ENCODE measurements around the gene LENG1.

The LENG1 gene

GRCh38 chr19:54164369-54165068, 5.0 kb upstream of the LENG1 start (continued):
- TF ChIP-seq GLI4 (tag by site-specific recombination; IDR thresholded peaks at IDR 0.05) (no peak), HOXA7 (CRISPR knock-in tag; IDR thresholded peaks at IDR 0.05; ENCODE audit: borderline replicate concordance) (no peak), MZF1 (tag by site-specific recombination; IDR thresholded peaks at IDR 0.05; ENCODE audit: borderline replicate concordance) (no peak)

DNA sequence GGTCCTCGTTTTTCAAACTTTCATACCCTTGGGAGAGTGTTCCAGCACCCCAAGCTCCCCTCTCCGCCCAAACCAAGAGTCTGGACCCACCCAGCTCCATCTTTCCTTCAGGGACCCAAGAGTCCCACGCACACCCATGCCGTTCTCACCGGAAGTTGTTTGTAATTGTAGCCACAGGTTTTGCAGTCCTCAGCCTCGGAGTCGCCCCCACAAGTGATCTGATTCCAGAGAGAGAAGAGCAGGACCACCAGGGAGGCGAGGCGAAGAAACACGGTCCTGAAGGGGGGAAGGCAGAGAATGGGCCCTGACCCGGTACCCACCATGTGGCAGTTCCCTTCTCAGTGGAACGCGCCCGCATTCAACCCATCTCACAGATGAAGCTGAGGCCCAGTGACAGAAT, 3.4 kb upstream of the LENG1 start:
- H3K4me1 ChIP-seq (ENCODE audit: control insufficient read depth, insufficient read depth, low read length): peaks cover 4% of the 10 kb centered on the region; the same call in 1 of the 2 replicates
- no peak overlapping the region for H3K27ac ChIP-seq (ENCODE audit: extremely low read depth, low read depth, low read length)
- H3K36me3 ChIP-seq (ENCODE audit: control insufficient read depth in 2 of 2, insufficient read depth in 1 of 2, low read length in 2 of 2): peaks cover 1 to 3% of the 10 kb centered on the region in 2 experiments; a peak in 2 of 3 replicates
- no peak overlapping the region for H3K4me3 ChIP-seq (ENCODE audit: low read depth, low read length)
- ChIA-PET CTCF (no interaction called here), POLR2A (interaction anchor here (3.6 kb wide), 1 partner anchor 26 kb away, joined by 17 read pairs; the partner anchor contains the start of gene CNOT3)
- no peaks in the 10 kb centered on the region for H3K9me3 ChIP-seq (ENCODE audit: control insufficient read depth, insufficient read depth, low read depth, low read length)
- TF ChIP-seq ZNF768 (tag by site-specific recombination; IDR thresholded peaks at IDR 0.05) (no peak), ZBTB48 (tag by site-specific recombination; IDR thresholded peaks at IDR 0.05) (no peak), ZSCAN23 (tag by site-specific recombination; IDR thresholded peaks at IDR 0.05) (no peak), ZNF239 (tag by site-specific recombination; IDR thresholded peaks at IDR 0.05) (no peak), ZNF391 (tag by site-specific recombination; IDR thresholded peaks at IDR 0.05; ENCODE audit: borderline replicate concordance, low read depth) (no peak)

- TF ChIP-seq ZNF701 (tag by site-specific recombination; IDR thresholded peaks at IDR 0.05) (no peak), SP2 (tag by site-specific recombination; IDR thresholded peaks at IDR 0.05) (peak; percentile 27; the same call in 1 of the 2 replicates), KLF8 (tag by site-specific recombination; IDR thresholded peaks at IDR 0.05) (0 out of 2 replicates have a peak, but pooled peaks have one; percentile 41)
- Histone ChIP-seq H3K36me3 (ENCODE audit: control insufficient read depth in 2 of 2, insufficient read depth in 1 of 2, low read length in 2 of 2) (peaks cover 7% of the 10 kb centered on the region in 2 experiments; a peak in 2 of 3 replicates), H3K4me1 (ENCODE audit: control insufficient read depth, insufficient read depth, low read length) (peaks cover 4% of the 10 kb centered on the region; the same call in 1 of the 2 replicates), H3K9me3 (ENCODE audit: control insufficient read depth, insufficient read depth, low read depth, low read length) (no peaks in the 10 kb centered on the region), H3K4me3 (ENCODE audit: low read depth, low read length) (no peak overlapping the region), H3K27ac (ENCODE audit: extremely low read depth, low read depth, low read length) (no peak overlapping the region)
- POLR2A ChIA-PET: interaction anchor here (3.6 kb wide), 1 partner anchor 25 kb away, joined by 17 read pairs; the partner anchor contains the start of gene CNOT3
- CTCF ChIA-PET: no interaction called here
These were observed 2.8 kb upstream of the LENG1 start for GRCh38 chr19:54162241-54162805.

DNA sequence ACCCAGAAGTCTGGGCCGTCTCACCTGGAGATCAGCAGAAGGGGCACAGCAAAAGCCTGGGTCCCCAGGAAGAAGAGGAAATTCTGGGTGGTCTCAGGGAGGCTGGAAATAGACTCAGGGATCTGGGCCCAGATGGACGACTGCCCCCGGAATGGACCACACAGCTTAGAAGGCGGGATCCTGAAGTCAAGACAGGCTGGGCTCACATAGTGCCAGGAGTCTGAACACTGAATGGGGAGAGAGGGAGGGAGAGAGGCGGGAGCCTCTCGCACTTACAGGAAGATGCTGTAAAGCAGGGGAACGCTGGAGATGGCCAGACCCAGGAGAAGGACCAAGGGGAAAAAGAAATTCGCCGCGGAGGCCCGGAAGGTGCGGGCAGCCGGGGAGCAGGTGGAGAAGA, 1.3 kb upstream of the LENG1 start:
- H3K4me3 ChIP-seq (ENCODE audit: low read depth, low read length): peak overlapping the region; percentile 73
- peaks cover 8 to 22% of the 10 kb centered on the region in 2 experiments; a peak in 2 of 3 replicates for H3K36me3 ChIP-seq (ENCODE audit: control insufficient read depth in 2 of 2, insufficient read depth in 1 of 2, low read length in 2 of 2)
- peaks cover 4% of the 10 kb centered on the region; the same call in 1 of the 2 replicates for H3K4me1 ChIP-seq (ENCODE audit: control insufficient read depth, insufficient read depth, low read length)
- POLR2A ChIA-PET: interaction anchor here (0.5 to 3.2 kb wide), 9 partner anchors 8 to 269 kb away, joined by 3 to 60 read pairs (median 6); partner anchors contain the start of genes CNOT3, MBOAT7, TFPT and TMC4
- peak overlapping the region; percentile 78; the same call in 1 of the 2 replicates for H3K27ac ChIP-seq (ENCODE audit: extremely low read depth, low read depth, low read length)
- CTCF ChIA-PET: interaction anchor here (1.3 kb wide), 1 partner anchor 13 kb away, joined by 5 read pairs; no protein-coding TSS in a partner anchor
- H3K9me3 ChIP-seq (ENCODE audit: control insufficient read depth, insufficient read depth, low read depth, low read length): no peaks in the 10 kb centered on the region
- TF ChIP-seq ZBTB8A (tag by site-specific recombination; IDR thresholded peaks at IDR 0.05): no peak
- TF ChIP-seq KLF9 (tag by site-specific recombination; IDR thresholded peaks at IDR 0.05; ENCODE audit: low read depth): no peak
- no peak for TF ChIP-seq ZNF48 (tag by site-specific recombination; IDR thresholded peaks at IDR 0.05)
- no peak for TF ChIP-seq ZSCAN23 (tag by site-specific recombination; IDR thresholded peaks at IDR 0.05)
- no peak for TF ChIP-seq IKZF3 (tag by site-specific recombination; IDR thresholded peaks at IDR 0.05)
- no peak for TF ChIP-seq ZNF404 (tag by site-specific recombination; IDR thresholded peaks at IDR 0.05)
- TF ChIP-seq SETDB1 (IDR thresholded peaks at IDR 0.05; ENCODE audit: insufficient read length, low read length): no peak
- TF ChIP-seq, protein P1, sequence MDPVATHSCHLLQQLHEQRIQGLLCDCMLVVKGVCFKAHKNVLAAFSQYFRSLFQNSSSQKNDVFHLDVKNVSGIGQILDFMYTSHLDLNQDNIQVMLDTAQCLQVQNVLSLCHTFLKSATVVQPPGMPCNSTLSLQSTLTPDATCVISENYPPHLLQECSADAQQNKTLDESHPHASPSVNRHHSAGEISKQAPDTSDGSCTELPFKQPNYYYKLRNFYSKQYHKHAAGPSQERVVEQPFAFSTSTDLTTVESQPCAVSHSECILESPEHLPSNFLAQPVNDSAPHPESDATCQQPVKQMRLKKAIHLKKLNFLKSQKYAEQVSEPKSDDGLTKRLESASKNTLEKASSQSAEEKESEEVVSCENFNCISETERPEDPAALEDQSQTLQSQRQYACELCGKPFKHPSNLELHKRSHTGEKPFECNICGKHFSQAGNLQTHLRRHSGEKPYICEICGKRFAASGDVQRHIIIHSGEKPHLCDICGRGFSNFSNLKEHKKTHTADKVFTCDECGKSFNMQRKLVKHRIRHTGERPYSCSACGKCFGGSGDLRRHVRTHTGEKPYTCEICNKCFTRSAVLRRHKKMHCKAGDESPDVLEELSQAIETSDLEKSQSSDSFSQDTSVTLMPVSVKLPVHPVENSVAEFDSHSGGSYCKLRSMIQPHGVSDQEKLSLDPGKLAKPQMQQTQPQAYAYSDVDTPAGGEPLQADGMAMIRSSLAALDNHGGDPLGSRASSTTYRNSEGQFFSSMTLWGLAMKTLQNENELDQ (tag by site-specific recombination; IDR thresholded peaks at IDR 0.05; ENCODE audit: low read depth): no peak
- TF ChIP-seq ZNF426 (tag by site-specific recombination; IDR thresholded peaks at IDR 0.05): no peak
- no peak for TF ChIP-seq ZNF473 (tag by site-specific recombination; IDR thresholded peaks at IDR 0.05)
- TF ChIP-seq PBX3 (CRISPR knock-in tag; IDR thresholded peaks at IDR 0.05): no peak
